ENCODE results near the gene CDAN1.
A peak's percentile ranks its signal among the peaks of the same experiment; 100 is the strongest.

Gene CDAN1

GRCh38 chr15:42707068-42707467 is 29.9 kb downstream of the CDAN1 start:
- H3K4me3 ChIP-seq (ENCODE audit: low read depth, low read length) = no peak overlapping the region
- DNase-seq (ENCODE audit: low read depth, low spot score) = peak; percentile 48
- TF ChIP-seq CTCF (IDR thresholded peaks at IDR 0.05; ENCODE audit: low read depth, low read length) = no peak
- in situ Hi-C loops (cut with HindIII; ENCODE audit: low sequenced_read_pairs) = no loop called here

- in situ Hi-C loops (cut with HindIII; ENCODE audit: low sequenced_read_pairs) = no loop called here
- H3K4me3 ChIP-seq (ENCODE audit: low read depth, low read length) = no peak overlapping the region
- DNase-seq (ENCODE audit: low read depth, low spot score) = no peak
- no peak for TF ChIP-seq CTCF (IDR thresholded peaks at IDR 0.05; ENCODE audit: low read depth, low read length)
These were observed 31.6 kb downstream of the CDAN1 start for GRCh38 chr15:42705336-42705735.

GRCh38 chr15:42704492-42704926 is 32.4 kb downstream of the CDAN1 start:
- peak; percentile 92 for TF ChIP-seq CTCF (IDR thresholded peaks at IDR 0.05; ENCODE audit: low read depth, low read length)
- DNase-seq (ENCODE audit: low read depth, low spot score) = peak; percentile 60
- in situ Hi-C loops (cut with HindIII; ENCODE audit: low sequenced_read_pairs) = no loop called here
- H3K4me3 ChIP-seq (ENCODE audit: low read depth, low read length) = no peak overlapping the region

GRCh38 chr15:42696626-42697025 is 40.3 kb downstream of the CDAN1 start:
- in situ Hi-C loops (cut with HindIII; ENCODE audit: low sequenced_read_pairs) = no loop called here
- no peak overlapping the region for H3K4me3 ChIP-seq (ENCODE audit: low read depth, low read length)
- TF ChIP-seq CTCF (IDR thresholded peaks at IDR 0.05; ENCODE audit: low read depth, low read length) = no peak
- no peak for DNase-seq (ENCODE audit: low read depth, low spot score)

- no peak for DNase-seq (ENCODE audit: low read depth, low spot score)
- no peak for TF ChIP-seq CTCF (IDR thresholded peaks at IDR 0.05; ENCODE audit: low read depth, low read length)
- no peak overlapping the region for H3K4me3 ChIP-seq (ENCODE audit: low read depth, low read length)
- in situ Hi-C loops (cut with HindIII; ENCODE audit: low sequenced_read_pairs) = no loop called here
These were observed 41.3 kb downstream of the CDAN1 start for GRCh38 chr15:42695527-42696071.

- H3K4me3 ChIP-seq (ENCODE audit: low read depth, low read length) = no peak overlapping the region
- no peak for DNase-seq (ENCODE audit: low read depth, low spot score)
- no peak for TF ChIP-seq CTCF (IDR thresholded peaks at IDR 0.05; ENCODE audit: low read depth, low read length)
- in situ Hi-C loops (cut with HindIII; ENCODE audit: low sequenced_read_pairs) = no loop called here
These were observed 42.5 kb downstream of the CDAN1 start for GRCh38 chr15:42694398-42694797.

- no peak overlapping the region for H3K4me3 ChIP-seq (ENCODE audit: low read depth, low read length)
- no peak for TF ChIP-seq CTCF (IDR thresholded peaks at IDR 0.05; ENCODE audit: low read depth, low read length)
- in situ Hi-C loops (cut with HindIII; ENCODE audit: low sequenced_read_pairs) = no loop called here
- no peak for DNase-seq (ENCODE audit: low read depth, low spot score)
These were observed 43.0 kb downstream of the CDAN1 start for GRCh38 chr15:42693942-42694341.

All from astrocyte of the spinal cord (primary cell).